Progenitor cell of endocrine pancreas (in vitro differentiated cells): Measurements from ENCODE around the gene ZNF592. TPM values are rescaled to one million over a fixed set of nuclear protein-coding genes. Genes with fewer than 3 reads are reported as not detected.

Experiments
- DNase-seq: peaks from one replicate; pipeline ENCODE4 v3.0.0; 2021; ENCODE audit warnings: low spot score; ENCODE audit not compliant: unreplicated experiment
- H3K27ac Mint-ChIP-seq: 2 replicates; pipeline ENCODE4 v1.8.0; 2021; ENCODE audit warnings: mild to moderate bottlenecking, moderate library complexity, mixed read lengths
- H3K27me3 Mint-ChIP-seq: 2 replicates; pipeline ENCODE4 v1.8.0; 2021; ENCODE audit warnings: mixed read lengths
- H3K36me3 Mint-ChIP-seq: 2 replicates; pipeline ENCODE4 v1.8.0; 2022; ENCODE audit warnings: mixed read lengths; ENCODE audit not compliant: insufficient read depth
- H3K4me1 Mint-ChIP-seq: 2 replicates; pipeline ENCODE4 v1.8.0; 2021; ENCODE audit warnings: low read depth, mixed read lengths
- H3K4me3 Mint-ChIP-seq: 2 replicates; pipeline ENCODE4 v1.8.0; 2021; ENCODE audit warnings: low read depth, mild to moderate bottlenecking, moderate library complexity, mixed read lengths
- H3K9me3 Mint-ChIP-seq: 2 replicates; pipeline ENCODE4 v1.8.0; 2021; ENCODE audit warnings: low read depth, mixed read lengths
- CTCF ChIP-seq: fragments of 200-600 bp; sonication (generic); IDR thresholded peaks from one replicate; pipeline ENCODE4 v1.5.0; 2021; ENCODE audit warnings: antibody characterized with exemption, mild to moderate bottlenecking; ENCODE audit not compliant: unreplicated experiment
- total RNA-seq: library from RNA; stranded (reverse); gene quantifications from 2 replicates; pipeline ENCODE4 v1.2.1, GENCODE V29; 2021

The ZNF592 gene
- total RNA-seq, 1 donor from 2014 or later = 40.5 TPM

GRCh38 chr15:84800365-84800806 lies 52.0 kb downstream of the ZNF592 start:
- Mint-ChIP-seq H3K4me1 (peaks cover under 1% of the 10 kb centered on the region), H3K9me3 (no peaks in the 10 kb centered on the region), H3K4me3 (no peak overlapping the region), H3K36me3 (peaks cover 15% of the 10 kb centered on the region), H3K27ac (no peak overlapping the region), H3K27me3 (no peaks in the 10 kb centered on the region)
- TF ChIP-seq CTCF = no peak
- no peak for DNase-seq

- Mint-ChIP-seq H3K27me3 (no peaks in the 10 kb centered on the region), H3K4me3 (no peak overlapping the region), H3K27ac (no peak overlapping the region), H3K9me3 (no peaks in the 10 kb centered on the region), H3K4me1 (peaks cover 5% of the 10 kb centered on the region), H3K36me3 (peaks cover 14% of the 10 kb centered on the region)
- TF ChIP-seq CTCF = no peak
- no peak for DNase-seq
Measured at GRCh38 chr15:84804005-84804900, 55.9 kb downstream of the ZNF592 start.

- Mint-ChIP-seq H3K27me3 (no peaks in the 10 kb centered on the region), H3K36me3 (peaks cover 14% of the 10 kb centered on the region), H3K9me3 (no peaks in the 10 kb centered on the region), H3K27ac (no peak overlapping the region), H3K4me3 (no peak overlapping the region), H3K4me1 (peaks cover 5% of the 10 kb centered on the region)
- TF ChIP-seq CTCF = no peak
- DNase-seq = no peak
Measured at GRCh38 chr15:84805221-84805620, 56.8 kb downstream of the ZNF592 start.

- no peak for TF ChIP-seq CTCF
- Mint-ChIP-seq H3K27me3 (no peaks in the 10 kb centered on the region), H3K4me3 (no peak overlapping the region), H3K4me1 (peaks cover 5% of the 10 kb centered on the region), H3K27ac (no peak overlapping the region), H3K36me3 (peaks cover 10% of the 10 kb centered on the region), H3K9me3 (no peaks in the 10 kb centered on the region)
- no peak for DNase-seq
Measured at GRCh38 chr15:84807228-84807627, 58.8 kb downstream of the ZNF592 start.

- Mint-ChIP-seq H3K27ac (peak overlapping the region; percentile 81), H3K27me3 (no peaks in the 10 kb centered on the region), H3K36me3 (peaks cover 6% of the 10 kb centered on the region), H3K4me1 (peaks cover 5% of the 10 kb centered on the region), H3K9me3 (no peaks in the 10 kb centered on the region), H3K4me3 (no peak overlapping the region)
- no peak for DNase-seq
- TF ChIP-seq CTCF = no peak
Measured at GRCh38 chr15:84810073-84810840, 61.9 kb downstream of the ZNF592 start.
